ENCODE measurements around the gene ACP4. TPM values are rescaled to one million over a fixed set of nuclear protein-coding genes. Genes with fewer than 3 reads are reported as not detected.
"Not testable (repeated sequence)": the region's sequence is repeated elsewhere in the genome, so short reads cannot be mapped to it uniquely, and the experiment has no call there.

Gene ACP4, protein sequence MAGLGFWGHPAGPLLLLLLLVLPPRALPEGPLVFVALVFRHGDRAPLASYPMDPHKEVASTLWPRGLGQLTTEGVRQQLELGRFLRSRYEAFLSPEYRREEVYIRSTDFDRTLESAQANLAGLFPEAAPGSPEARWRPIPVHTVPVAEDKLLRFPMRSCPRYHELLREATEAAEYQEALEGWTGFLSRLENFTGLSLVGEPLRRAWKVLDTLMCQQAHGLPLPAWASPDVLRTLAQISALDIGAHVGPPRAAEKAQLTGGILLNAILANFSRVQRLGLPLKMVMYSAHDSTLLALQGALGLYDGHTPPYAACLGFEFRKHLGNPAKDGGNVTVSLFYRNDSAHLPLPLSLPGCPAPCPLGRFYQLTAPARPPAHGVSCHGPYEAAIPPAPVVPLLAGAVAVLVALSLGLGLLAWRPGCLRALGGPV
- not detected in 2 replicates for total RNA-seq

- Histone ChIP-seq H2AFZ (ENCODE audit: low read length) (no peak within 1 kb of the TSS), H4K20me1 (ENCODE audit: insufficient read depth, low read length) (no peaks in the 10 kb centered on the region), H3K4me1 (ENCODE audit: insufficient read depth, low read length) (no peaks in the 10 kb centered on the region), H3K79me2 (ENCODE audit: insufficient read depth, low read length) (no peaks in the 10 kb centered on the region), H3K27ac (ENCODE audit: low read depth, low read length) (no peak within 1 kb of the TSS), H3K36me3 (ENCODE audit: insufficient read depth, low read length) (no peaks in the 10 kb centered on the region), H3K4me2 (ENCODE audit: insufficient read depth, low read length) (no peak within 1 kb of the TSS), H3K27me3 (ENCODE audit: insufficient read depth, low read length) (no peaks in the 10 kb centered on the region), H3K9me3 (ENCODE audit: low read depth, low read length) (no peaks in the 10 kb centered on the region), H3K4me3 (ENCODE audit: insufficient read depth, low read length) (no peak within 1 kb of the TSS)
- TF ChIP-seq CTCF (IDR thresholded peaks at IDR 0.05; ENCODE audit: extremely low read depth, low read depth, low read length) = no peak
- DNase-seq (ENCODE audit: insufficient read length, low spot score, missing footprints) = peak; percentile 75
Observed at GRCh38 chr19:50790396-50790795, at the start of gene ACP4. ACP4 (plus strand) TSS chr19:50790415; CDS start chr19:50790415, 0 bp downstream.

DNA sequence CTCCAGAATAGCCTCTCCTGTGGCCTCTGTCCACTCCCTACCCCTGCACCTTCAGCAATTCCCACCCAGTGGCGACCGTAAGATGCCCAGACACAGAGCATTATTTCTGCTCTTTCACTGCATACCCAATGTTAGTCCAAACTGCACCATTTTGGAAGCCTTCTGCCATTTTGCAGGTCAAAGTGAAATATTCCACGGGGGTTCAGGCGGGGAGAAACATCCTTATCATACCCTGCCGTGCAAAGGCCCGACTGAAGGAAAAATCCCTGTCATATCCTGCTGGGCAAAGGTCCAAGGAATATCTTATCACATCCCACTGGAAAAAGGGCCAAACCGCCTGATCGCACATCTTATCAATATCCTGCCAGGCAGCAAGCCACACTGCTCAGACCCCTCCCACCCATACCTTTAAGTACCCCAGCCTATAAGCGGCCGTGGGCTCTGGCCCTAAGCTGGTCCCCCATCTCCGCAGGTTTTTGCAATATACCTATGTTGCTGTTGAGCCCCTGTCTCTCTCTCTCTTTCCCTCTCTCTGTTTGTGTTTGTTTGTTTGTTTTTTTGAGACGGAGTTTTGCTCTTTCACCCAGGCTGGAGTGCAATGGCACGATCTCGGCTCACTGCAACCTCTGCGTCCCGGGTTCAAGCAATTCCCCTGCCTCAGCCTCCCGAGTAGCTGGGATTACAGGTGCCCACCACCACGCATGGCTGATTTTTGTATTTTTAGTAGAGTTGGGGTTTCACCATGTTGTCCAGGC is 48.9 kb upstream of the ACP4 start:
- no peak for TF ChIP-seq CTCF (IDR thresholded peaks at IDR 0.05; ENCODE audit: extremely low read depth, low read depth, low read length)
- Histone ChIP-seq H3K4me3 (ENCODE audit: insufficient read depth, low read length) (no peak overlapping the region), H4K20me1 (ENCODE audit: insufficient read depth, low read length) (no peaks in the 10 kb centered on the region), H3K27me3 (ENCODE audit: insufficient read depth, low read length) (peaks cover 15% of the 10 kb centered on the region), H3K4me2 (ENCODE audit: insufficient read depth, low read length) (no peak overlapping the region), H3K9me3 (ENCODE audit: low read depth, low read length) (no peaks in the 10 kb centered on the region), H3K27ac (ENCODE audit: low read depth, low read length) (no peak overlapping the region), H2AFZ (ENCODE audit: low read length) (no peak overlapping the region), H3K4me1 (ENCODE audit: insufficient read depth, low read length) (no peaks in the 10 kb centered on the region), H3K36me3 (ENCODE audit: insufficient read depth, low read length) (no peaks in the 10 kb centered on the region), H3K79me2 (ENCODE audit: insufficient read depth, low read length) (no peaks in the 10 kb centered on the region)
- DNase-seq (ENCODE audit: insufficient read length, low spot score, missing footprints) = no peak

GRCh38 chr19:50743537-50743936 is 46.7 kb upstream of the ACP4 start:
- no peak for TF ChIP-seq CTCF (IDR thresholded peaks at IDR 0.05; ENCODE audit: extremely low read depth, low read depth, low read length)
- Histone ChIP-seq H4K20me1 (ENCODE audit: insufficient read depth, low read length) (no peaks in the 10 kb centered on the region), H3K27me3 (ENCODE audit: insufficient read depth, low read length) (peaks cover 7% of the 10 kb centered on the region), H3K4me3 (ENCODE audit: insufficient read depth, low read length) (no peak overlapping the region), H3K9me3 (ENCODE audit: low read depth, low read length) (no peaks in the 10 kb centered on the region), H3K4me1 (ENCODE audit: insufficient read depth, low read length) (no peaks in the 10 kb centered on the region), H3K36me3 (ENCODE audit: insufficient read depth, low read length) (no peaks in the 10 kb centered on the region), H2AFZ (ENCODE audit: low read length) (no peak overlapping the region), H3K4me2 (ENCODE audit: insufficient read depth, low read length) (no peak overlapping the region), H3K27ac (ENCODE audit: low read depth, low read length) (no peak overlapping the region), H3K79me2 (ENCODE audit: insufficient read depth, low read length) (no peaks in the 10 kb centered on the region)
- no peak for DNase-seq (ENCODE audit: insufficient read length, low spot score, missing footprints)

GRCh38 chr19:50745221-50745620 is 45.0 kb upstream of the ACP4 start:
- no peaks in the 10 kb centered on the region for H3K36me3 ChIP-seq (ENCODE audit: insufficient read depth, low read length)
- no peaks in the 10 kb centered on the region for H3K4me1 ChIP-seq (ENCODE audit: insufficient read depth, low read length)
- no peak for DNase-seq (ENCODE audit: insufficient read length, low spot score, missing footprints)
- no peaks in the 10 kb centered on the region for H3K79me2 ChIP-seq (ENCODE audit: insufficient read depth, low read length)
- TF ChIP-seq CTCF (IDR thresholded peaks at IDR 0.05; ENCODE audit: extremely low read depth, low read depth, low read length) = no peak
- H4K20me1 ChIP-seq (ENCODE audit: insufficient read depth, low read length) = no peaks in the 10 kb centered on the region
- no peak overlapping the region for H2AFZ ChIP-seq (ENCODE audit: low read length)
- H3K4me3 ChIP-seq (ENCODE audit: insufficient read depth, low read length) = no peak overlapping the region
- no peak overlapping the region for H3K27ac ChIP-seq (ENCODE audit: low read depth, low read length)
- H3K27me3 ChIP-seq (ENCODE audit: insufficient read depth, low read length) = no peaks in the 10 kb centered on the region
- H3K4me2 ChIP-seq (ENCODE audit: insufficient read depth, low read length) = no peak overlapping the region
- H3K9me3 ChIP-seq (ENCODE audit: low read depth, low read length) = no peaks in the 10 kb centered on the region

- not testable (repeated sequence) for H3K27ac ChIP-seq (ENCODE audit: low read depth, low read length); H2AFZ ChIP-seq (ENCODE audit: low read length); H3K4me1 ChIP-seq (ENCODE audit: insufficient read depth, low read length); H3K27me3 ChIP-seq (ENCODE audit: insufficient read depth, low read length); H3K79me2 ChIP-seq (ENCODE audit: insufficient read depth, low read length); H4K20me1 ChIP-seq (ENCODE audit: insufficient read depth, low read length); DNase-seq (ENCODE audit: insufficient read length, low spot score, missing footprints); H3K9me3 ChIP-seq (ENCODE audit: low read depth, low read length); H3K4me3 ChIP-seq (ENCODE audit: insufficient read depth, low read length); H3K36me3 ChIP-seq (ENCODE audit: insufficient read depth, low read length); H3K4me2 ChIP-seq (ENCODE audit: insufficient read depth, low read length)
Observed at GRCh38 chr19:50747141-50747540, 43.1 kb upstream of the ACP4 start.
